K562 (cell line): ENCODE data around the gene NKD1. TPM values are rescaled to one million over a fixed set of nuclear protein-coding genes. Genes with fewer than 3 reads are reported as not detected.

Experiments used
- ATAC-seq: fragments of 200-7000 bp; cut with Tn5 transposase; 3 replicates; pipeline ENCODE4 v1.9.1; 2020; ENCODE audit warnings: moderate library complexity
- BruUV-seq: library from RNA; stranded (reverse); fragments of 400-500 nt; replicated peaks from 2 replicates; lab custom pipeline; 2021; lab: Mats Ljungman, UMichigan
- CTCF ChIA-PET: fragments of 300-600 bp; formaldehyde crosslinking; extraction: SDS; loops from one replicate; lab custom pipeline; 2021; ENCODE audit warnings: low intra/inter-chr PET ratio; lab: Yijun Ruan, JAX
- POLR2A ChIA-PET: fragments of 300-600, 350-650 bp; sonication (Branson Sonifier 250); formaldehyde crosslinking; extraction: SDS; loops from one replicate; lab custom pipeline; 2021; ENCODE audit warnings: antibody characterized with exemption, inconsistent platforms; lab: Yijun Ruan, JAX
- DNase-seq, 4 experiments: peaks; one replicate each; pipeline versions ENCODE4 v3.0.0 to v3.0.0-alpha.2; 2011 to 2018; ENCODE audit warnings: low spot score in 3 of 4, mixed read lengths in 3 of 4; ENCODE audit errors: extremely low read depth in 1 of 4
- FAIRE-seq: peaks from 2 replicates; lab custom pipeline; 2011; peaks lifted over from hg19 to GRCh38; lab: Jason Lieb, UNC
- H2AFZ ChIP-seq: 2 replicates; pipeline ENCODE4 v1.6.0; 2011; ENCODE audit warnings: low read depth, low read length, control low read depth, inconsistent platforms
- H3K27ac ChIP-seq: fragments of 200-600 bp; 3 replicates; pipeline ENCODE4 v1.8.0; 2011; ENCODE audit warnings: low read depth, mild to moderate bottlenecking, control low read depth, inconsistent platforms, low read length, moderate library complexity, mixed read lengths; ENCODE audit errors: extremely low read depth
- H3K27me3 ChIP-seq, 2 experiments: fragments of 300-600 bp in 1 of 2; 2 replicates in 1 of 2; 3 replicates in 1 of 2; pipeline versions ENCODE4 v1.6.0 to v1.8.0; 2011; ENCODE audit warnings: inconsistent platforms in 2 of 2, low read length in 2 of 2, mild to moderate bottlenecking in 1 of 2, mixed read lengths in 1 of 2, moderate library complexity in 1 of 2; ENCODE audit not compliant: control insufficient read depth in 2 of 2, insufficient read depth in 2 of 2
- H3K36me3 ChIP-seq: fragments of 300-600 bp; 3 replicates; pipeline ENCODE4 v1.8.0; 2011; ENCODE audit warnings: mild to moderate bottlenecking, low read length, inconsistent platforms; ENCODE audit not compliant: control insufficient read depth, insufficient read depth
- H3K4me1 ChIP-seq, 2 experiments: fragments of 200-600 bp in 1 of 2; replicated peaks in 1 of 2; 2 replicates in 1 of 2; 3 replicates in 1 of 2; pipeline versions ENCODE4 v1.5.1 to v1.8.0; 2011; ENCODE audit warnings: inconsistent platforms in 2 of 2, low read length in 2 of 2, mild to moderate bottlenecking in 1 of 2, mixed read lengths in 1 of 2, moderate library complexity in 1 of 2; ENCODE audit not compliant: control insufficient read depth in 2 of 2, insufficient read depth in 2 of 2
- H3K4me2 ChIP-seq: 2 replicates; pipeline ENCODE4 v1.6.1; 2011; ENCODE audit warnings: low read length, control low read depth, inconsistent platforms, mixed read lengths; ENCODE audit not compliant: insufficient read depth
- H3K4me3 ChIP-seq: fragments of 200-600 bp; sonication (generic), shearing (Covaris generic); 2 replicates; pipeline ENCODE4 v1.5.1; 2016; ENCODE audit warnings: control low read depth, inconsistent platforms
- H3K79me2 ChIP-seq: fragments of 200-600 bp; 3 replicates; pipeline ENCODE4 v1.8.0; 2011; ENCODE audit warnings: low read length, inconsistent platforms; ENCODE audit not compliant: control insufficient read depth, insufficient read depth
- H3K9ac ChIP-seq, 2 experiments: 2 replicates each; pipeline versions ENCODE4 v1.6.0 to v1.6.1; 2011; ENCODE audit warnings: low read depth in 2 of 2, low read length in 2 of 2, control low read depth in 1 of 2, inconsistent platforms in 1 of 2, mild to moderate bottlenecking in 1 of 2, mixed read lengths in 1 of 2; ENCODE audit not compliant: insufficient read depth in 1 of 2
- H3K9me1 ChIP-seq: one replicate; pipeline ENCODE4 v1.6.0; 2011; ENCODE audit warnings: inconsistent platforms, mild to moderate bottlenecking, low read length, moderate library complexity; ENCODE audit not compliant: control insufficient read depth, insufficient read depth
- H3K9me3 ChIP-seq: replicated peaks from 2 replicates; pipeline ENCODE4 v1.5.1; 2011; ENCODE audit warnings: low read depth, low read length, inconsistent platforms; ENCODE audit not compliant: control insufficient read depth, insufficient read depth
- H4K20me1 ChIP-seq: replicated peaks from 2 replicates; pipeline ENCODE4 v1.6.1; 2011; ENCODE audit warnings: low read length, inconsistent platforms, mixed read lengths; ENCODE audit not compliant: control insufficient read depth, insufficient read depth
- BRD4 ChIP-seq: fragments of 200-600 bp; sonication (generic); IDR thresholded peaks from 2 replicates; pipeline ENCODE4 v1.6.1; 2017; ENCODE audit warnings: inconsistent platforms
- CCNT2 ChIP-seq: IDR thresholded peaks from 2 replicates; pipeline ENCODE4 v1.6.1; 2011; ENCODE audit warnings: borderline replicate concordance, low read depth, mild to moderate bottlenecking, moderate library complexity, mixed read lengths, low read length; ENCODE audit not compliant: insufficient read length; ENCODE audit errors: extremely low read depth
- CHCHD3 ChIP-seq: fragments of 250-450 bp; sonication (Bioruptor Pico); IDR thresholded peaks from 2 replicates; pipeline ENCODE4 v2.1.2; 2022; ENCODE audit warnings: mild to moderate bottlenecking
- DLX4 ChIP-seq: fragments of 250-450 bp; sonication (Bioruptor Pico); IDR thresholded peaks from 2 replicates; pipeline ENCODE4 v1.6.1; 2021; ENCODE audit warnings: mild to moderate bottlenecking
- JUNB ChIP-seq: fragments of 450-650 bp; formaldehyde crosslinking; conservative IDR thresholded peaks from 2 replicates; pipeline ENCODE4 v1.4.0; 2020; ENCODE audit warnings: mild to moderate bottlenecking
- LCOR ChIP-seq: sonication (generic); formaldehyde crosslinking; IDR thresholded peaks from 2 replicates; pipeline ENCODE4 v1.8.0; 2022; ENCODE audit warnings: mild to moderate bottlenecking, missing genetic modification reagents
- NR2F6 ChIP-seq: fragments of 450-650 bp; formaldehyde crosslinking; IDR thresholded peaks from 2 replicates; pipeline ENCODE4 v1.4.0; 2020; ENCODE audit warnings: mild to moderate bottlenecking
- RNF2 ChIP-seq: sonication (generic); IDR thresholded peaks from 2 replicates; pipeline ENCODE4 v1.6.1; 2016
- THRAP3 ChIP-seq: fragments of 450-650 bp; IDR thresholded peaks from 2 replicates; pipeline ENCODE4 v1.6.1; 2016; ENCODE audit warnings: mild to moderate bottlenecking, inconsistent platforms, borderline replicate concordance
- TRIM24 ChIP-seq, 2 experiments: fragments of 450-650 bp; IDR thresholded peaks; 2 replicates each; pipeline ENCODE4 v1.6.1; 2016
- WGBS: fragments of 100-300 bp; shearing (Covaris generic); methylation state at CpG from one replicate; pipeline ENCODE4 v1.1.6; 2016; ENCODE audit warnings: low coverage, mixed read lengths; ENCODE audit not compliant: insufficient coverage; ENCODE audit errors: missing lambda C conversion rate; 5-methylcytosine and 5-hydroxymethylcytosine counted together
- in situ Hi-C: fragments of 300-500 bp; cut with MboI; formaldehyde crosslinking; loops from 4 replicates; pipeline ENCODE4 v1.15.0; 2018; ENCODE audit warnings: inconsistent platforms, mixed read lengths
- intact Hi-C: fragments of 100-400 bp; cut with micrococcal nuclease; formaldehyde crosslinking; loops from 2 replicates; pipeline ENCODE4 v1.14.2; 2022
- polyA plus RNA-seq, 8 experiments: library from polyadenylated mRNA; depleted of rRNA in 4 of 8; stranded (reverse) in 5 of 8; unstranded in 3 of 8; fragments of >200 nt; fragmentation: Nextera tagmentation in 2 of 8; fragmentation: Illumina TruSeq in 1 of 8; extraction: Ambion mirVana in 2 of 8; extraction: Trizol in 1 of 8; gene quantifications; 2 replicates each; pipeline versions ENCODE4 v1.2.1 to v1.2.3, GENCODE V29; 2011 to 2014; ENCODE audit warnings: inconsistent platforms in 1 of 8, missing spikeins in 1 of 8
- total RNA-seq, 7 experiments: library from RNA; depleted of rRNA in 6 of 7; stranded (reverse); fragments of >200 nt in 6 of 7; fragmentation: Illumina TruSeq in 2 of 7; extraction: Trizol in 2 of 7; gene quantifications; 2 replicates each; pipeline versions ENCODE4 v1.2.1 to v1.2.3, GENCODE V29; 2011 to 2021; ENCODE audit warnings: low replicate concordance in 1 of 7
- TF ChIP-seq, protein P1 (sequence below): IDR thresholded peaks from 3 replicates; pipeline ENCODE4 v1.6.1; 2011; ENCODE audit warnings: borderline replicate concordance, mild to moderate bottlenecking, moderate library complexity; ENCODE audit not compliant: insufficient read length; ENCODE audit errors: extremely low read depth
- TF ChIP-seq, protein P2 (sequence below): fragments of 450-650 bp; formaldehyde crosslinking; IDR thresholded peaks from 2 replicates; pipeline ENCODE4 v1.4.0; 2020; ENCODE audit warnings: mild to moderate bottlenecking, mixed read lengths

Gene NKD1
- total and polyA plus RNA-seq, 9 of the 15 experiments (the other 6 are each of a cell fraction or from before 2014, with no cell fraction given) = under 0.01 to 0.24 (median 0.04) TPM; not detected in 2

DNA sequence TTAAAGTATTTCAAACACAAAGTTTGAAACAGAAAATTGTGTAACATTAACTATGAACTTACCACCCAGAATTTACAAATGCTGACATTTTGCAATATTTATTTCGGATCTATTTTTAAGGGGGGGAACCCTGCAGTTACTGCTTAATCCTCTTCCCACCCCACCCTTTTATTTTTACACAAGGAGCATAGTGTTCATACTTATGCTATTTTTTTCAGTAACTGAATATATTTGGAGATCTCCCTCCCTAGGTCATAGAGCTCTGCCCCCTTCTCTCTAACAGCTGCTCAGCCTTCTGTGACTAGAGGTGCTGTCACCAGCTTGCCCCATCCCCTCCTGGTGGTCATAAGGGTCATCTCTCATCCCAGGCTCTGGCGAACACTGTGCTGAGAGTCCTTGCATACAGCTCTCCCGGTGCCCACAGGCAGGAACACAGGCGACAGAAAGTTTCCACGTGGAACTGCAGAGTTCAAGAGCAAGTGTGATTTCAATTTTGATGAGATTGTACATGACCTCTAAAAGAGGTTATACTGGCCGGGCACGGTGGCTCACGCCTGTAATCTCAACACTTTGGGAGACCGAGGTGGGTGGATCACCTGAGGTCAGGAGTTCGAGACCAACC is 88.7 kb downstream of the NKD1 start (continued):
- TF ChIP-seq, protein P1, sequence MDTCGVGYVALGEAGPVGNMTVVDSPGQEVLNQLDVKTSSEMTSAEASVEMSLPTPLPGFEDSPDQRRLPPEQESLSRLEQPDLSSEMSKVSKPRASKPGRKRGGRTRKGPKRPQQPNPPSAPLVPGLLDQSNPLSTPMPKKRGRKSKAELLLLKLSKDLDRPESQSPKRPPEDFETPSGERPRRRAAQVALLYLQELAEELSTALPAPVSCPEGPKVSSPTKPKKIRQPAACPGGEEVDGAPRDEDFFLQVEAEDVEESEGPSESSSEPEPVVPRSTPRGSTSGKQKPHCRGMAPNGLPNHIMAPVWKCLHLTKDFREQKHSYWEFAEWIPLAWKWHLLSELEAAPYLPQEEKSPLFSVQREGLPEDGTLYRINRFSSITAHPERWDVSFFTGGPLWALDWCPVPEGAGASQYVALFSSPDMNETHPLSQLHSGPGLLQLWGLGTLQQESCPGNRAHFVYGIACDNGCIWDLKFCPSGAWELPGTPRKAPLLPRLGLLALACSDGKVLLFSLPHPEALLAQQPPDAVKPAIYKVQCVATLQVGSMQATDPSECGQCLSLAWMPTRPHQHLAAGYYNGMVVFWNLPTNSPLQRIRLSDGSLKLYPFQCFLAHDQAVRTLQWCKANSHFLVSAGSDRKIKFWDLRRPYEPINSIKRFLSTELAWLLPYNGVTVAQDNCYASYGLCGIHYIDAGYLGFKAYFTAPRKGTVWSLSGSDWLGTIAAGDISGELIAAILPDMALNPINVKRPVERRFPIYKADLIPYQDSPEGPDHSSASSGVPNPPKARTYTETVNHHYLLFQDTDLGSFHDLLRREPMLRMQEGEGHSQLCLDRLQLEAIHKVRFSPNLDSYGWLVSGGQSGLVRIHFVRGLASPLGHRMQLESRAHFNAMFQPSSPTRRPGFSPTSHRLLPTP = no peak
- TF ChIP-seq TRIM24 (IDR thresholded peaks at IDR 0.05) (no peak), THRAP3 (no peak), CCNT2 (no peak)
- TF ChIP-seq, all 486 proteins: peak for 0

DNA sequence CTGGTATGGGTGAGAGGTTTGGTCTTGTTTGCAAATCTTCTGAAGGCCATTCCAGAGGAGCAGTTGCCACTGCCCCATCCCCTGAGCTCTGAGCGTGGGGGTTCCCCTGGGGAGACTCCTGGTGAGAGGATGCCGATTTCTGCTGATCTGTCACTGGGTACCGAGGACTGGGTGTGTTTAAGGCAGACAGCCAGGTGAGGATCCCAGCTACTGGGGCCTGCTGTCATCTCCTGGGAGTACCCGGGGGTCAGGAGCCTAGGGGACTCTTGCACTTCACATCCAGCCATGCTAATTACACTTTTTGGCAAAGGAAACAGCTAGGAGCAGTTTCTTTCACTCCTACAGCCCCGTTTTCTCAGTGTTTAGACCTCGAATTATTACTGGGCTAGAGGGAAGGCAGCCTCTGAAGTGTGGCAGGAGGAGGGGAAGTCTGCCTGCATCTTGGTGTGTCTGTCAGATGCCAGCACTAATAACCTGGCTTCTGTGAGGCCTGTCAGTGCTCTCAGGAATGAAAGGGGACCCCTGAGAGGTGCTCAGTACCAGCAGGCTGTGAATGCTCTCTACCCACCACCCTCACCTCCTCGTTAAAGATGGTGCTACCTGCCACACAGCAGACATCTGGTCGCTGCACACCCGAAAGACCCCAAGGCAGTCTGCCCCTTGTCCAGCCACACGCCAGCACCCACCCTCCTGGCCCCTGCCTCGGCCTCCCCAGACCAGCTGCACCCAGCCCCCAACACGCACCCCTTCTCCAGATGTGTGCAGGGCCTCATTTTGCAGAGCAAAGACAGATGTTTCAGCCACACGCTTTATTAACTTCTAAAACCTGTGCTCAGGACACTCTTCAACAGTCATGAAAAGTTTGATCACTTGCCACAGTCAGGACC is 89.8 kb downstream of the NKD1 start:
- H3K9me3 ChIP-seq = no peaks in the 10 kb centered on the region
- no peaks in the 10 kb centered on the region for H3K79me2 ChIP-seq
- DNase-seq (no peak), FAIRE-seq (no peak), ATAC-seq (no peak)
- H2AFZ ChIP-seq = no peak overlapping the region
- ChIA-PET CTCF (no interaction called here), POLR2A (interaction anchor here (0.6 kb wide), 1 partner anchor 449 kb away, joined by 3 read pairs; no protein-coding TSS in a partner anchor)
- H3K4me3 ChIP-seq = no peak overlapping the region
- H3K27me3 ChIP-seq = peaks cover 2 to 39% of the 10 kb centered on the region in 2 experiments; a peak in 4 of 5 replicates
- WGBS = 3% methylated on average over 13 of the region's 13 CpGs
- no peak overlapping the region for H3K9ac ChIP-seq
- H4K20me1 ChIP-seq = 0 out of 2 replicates have a peak, but pooled peaks cover 5% of the 10 kb centered on the region
- in situ Hi-C loops (no loop called here), intact Hi-C loops (no loop called here)
- H3K27ac ChIP-seq = no peak overlapping the region
- no peaks in the 10 kb centered on the region for H3K9me1 ChIP-seq
- H3K4me2 ChIP-seq = no peak overlapping the region
- peaks cover 0 to 7% of the 10 kb centered on the region in 2 experiments; a peak in 2 of 5 replicates for H3K4me1 ChIP-seq
- H3K36me3 ChIP-seq = no peaks in the 10 kb centered on the region
- no TSS peak for BruUV-seq
- no peak for TF ChIP-seq DLX4 (CRISPR knock-in tag)
- no peak for TF ChIP-seq JUNB (CRISPR knock-in tag)
- no peak for TF ChIP-seq LCOR
- no peak for TF ChIP-seq CCNT2
- no peak for TF ChIP-seq CHCHD3 (CRISPR knock-in tag)
- TF ChIP-seq, protein P2, sequence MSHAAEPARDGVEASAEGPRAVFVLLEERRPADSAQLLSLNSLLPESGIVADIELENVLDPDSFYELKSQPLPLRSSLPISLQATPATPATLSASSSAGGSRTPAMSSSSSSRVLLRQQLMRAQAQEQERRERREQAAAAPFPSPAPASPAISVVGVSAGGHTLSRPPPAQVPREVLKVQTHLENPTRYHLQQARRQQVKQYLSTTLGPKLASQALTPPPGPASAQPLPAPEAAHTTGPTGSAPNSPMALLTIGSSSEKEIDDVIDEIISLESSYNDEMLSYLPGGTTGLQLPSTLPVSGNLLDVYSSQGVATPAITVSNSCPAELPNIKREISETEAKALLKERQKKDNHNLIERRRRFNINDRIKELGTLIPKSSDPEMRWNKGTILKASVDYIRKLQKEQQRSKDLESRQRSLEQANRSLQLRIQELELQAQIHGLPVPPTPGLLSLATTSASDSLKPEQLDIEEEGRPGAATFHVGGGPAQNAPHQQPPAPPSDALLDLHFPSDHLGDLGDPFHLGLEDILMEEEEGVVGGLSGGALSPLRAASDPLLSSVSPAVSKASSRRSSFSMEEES (CRISPR knock-in tag) = no peak
- no peak for TF ChIP-seq NR2F6 (CRISPR knock-in tag)
- TF ChIP-seq BRD4 = no peak
- no peak for TF ChIP-seq RNF2
